Natural killer cell treated with Interleukin-12 subunit alpha and Interleukin-12 subunit beta and Interleukin-15 and Interleukin-18, amount 100 ng/mL, for 72 hours (primary cell): Measurements from ENCODE around the gene APOL2. TPM values are rescaled to one million over a fixed set of nuclear protein-coding genes. Genes with fewer than 3 reads are reported as not detected.
A peak's percentile ranks its signal among the peaks of the same experiment; 100 is the strongest.
"Not testable (repeated sequence)": the region's sequence is repeated elsewhere in the genome, so short reads cannot be mapped to it uniquely, and the experiment has no call there.

Source experiments
- ATAC-seq, 2 donors: fragments of 150-1000 bp; cut with Tn5 transposase in 1 of 2; sonication (Bioruptor Pico), chemical (Tn5 transposase) in 1 of 2; 2 replicates each; pipeline ENCODE4 v1.10.0; 2021
- DNase-seq: peaks from one replicate; pipeline ENCODE4 v3.0.0; 2022; ENCODE audit warnings: low spot score
- H3K27ac Mint-ChIP-seq, 2 donors: 1 replicate in 1 of 2; 2 replicates in 1 of 2; pipeline ENCODE4 v1.8.0; 2022; ENCODE audit warnings: mixed read lengths in 2 of 2, mild to moderate bottlenecking in 1 of 2, moderate library complexity in 1 of 2
- H3K27me3 Mint-ChIP-seq, 2 donors: 1 replicate in 1 of 2; 2 replicates in 1 of 2; pipeline ENCODE4 v1.8.0; 2022; ENCODE audit warnings: mixed read lengths in 2 of 2
- H3K36me3 Mint-ChIP-seq: one replicate; pipeline ENCODE4 v1.8.0; 2022; ENCODE audit warnings: mixed read lengths
- H3K4me1 Mint-ChIP-seq, 2 donors: 1 replicate in 1 of 2; 2 replicates in 1 of 2; pipeline ENCODE4 v1.8.0; 2022; ENCODE audit warnings: low read depth in 2 of 2, mixed read lengths in 2 of 2, mild to moderate bottlenecking in 1 of 2
- H3K4me3 Mint-ChIP-seq: one replicate; pipeline ENCODE4 v1.8.0; 2022; ENCODE audit warnings: mixed read lengths
- H3K9me3 Mint-ChIP-seq: 2 replicates; pipeline ENCODE4 v1.8.0; 2022; ENCODE audit warnings: mixed read lengths
- total RNA-seq, 2 donors: library from RNA; stranded (reverse); gene quantifications; one replicate each; pipeline ENCODE4 v1.2.3, GENCODE V29; 2022

Gene APOL2
- total RNA-seq, 2 donors from 2014 or later, result 92.1 to 231 TPM

DNA sequence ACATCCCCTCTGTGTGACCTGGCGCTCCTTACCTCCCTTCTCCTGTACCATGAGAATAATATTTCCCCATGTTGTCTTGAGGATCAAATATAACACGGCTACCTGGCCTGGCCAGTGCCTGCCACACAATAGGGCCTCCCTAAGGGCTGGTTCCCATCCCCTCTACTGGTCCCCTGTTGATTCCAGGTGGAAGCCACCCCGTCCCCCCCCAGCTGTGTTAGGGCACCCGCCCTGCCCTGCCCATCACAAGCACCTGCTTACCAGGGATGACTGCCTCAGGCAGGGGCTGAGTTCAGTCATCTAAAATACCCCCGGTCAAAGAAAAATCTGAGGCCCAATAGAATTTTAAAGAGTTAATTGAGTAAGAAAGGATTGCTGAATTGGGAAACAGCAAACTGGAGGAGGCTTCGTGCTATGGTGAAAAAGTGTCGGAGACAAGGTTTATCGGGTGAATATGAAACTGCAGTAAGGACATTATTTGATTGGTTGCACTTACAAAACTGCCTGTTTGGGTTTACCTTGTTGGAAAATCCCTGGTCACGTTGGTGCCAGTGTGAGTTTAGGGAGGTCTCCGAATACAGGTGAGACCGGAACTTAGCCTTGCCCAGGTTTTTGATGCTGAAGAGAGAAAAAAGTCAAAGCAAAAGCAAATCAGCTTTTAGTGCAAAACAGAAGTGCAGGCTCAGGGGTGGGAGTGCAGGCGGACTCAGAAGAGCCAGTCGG is 18.8 kb upstream of the APOL2 start:
- ATAC-seq, result no peak
- H3K9me3 Mint-ChIP-seq, result no peaks in the 10 kb centered on the region
- peak overlapping the region; percentile 77 for H3K4me3 Mint-ChIP-seq
- peak overlapping the region; percentile 84 to 91 for H3K27ac Mint-ChIP-seq
- peaks cover 53 to 55% of the 10 kb centered on the region in 2 donors for H3K4me1 Mint-ChIP-seq
- H3K27me3 Mint-ChIP-seq, result no peaks in the 10 kb centered on the region
- H3K36me3 Mint-ChIP-seq, result peaks cover 13% of the 10 kb centered on the region
- DNase-seq, result no peak

DNA sequence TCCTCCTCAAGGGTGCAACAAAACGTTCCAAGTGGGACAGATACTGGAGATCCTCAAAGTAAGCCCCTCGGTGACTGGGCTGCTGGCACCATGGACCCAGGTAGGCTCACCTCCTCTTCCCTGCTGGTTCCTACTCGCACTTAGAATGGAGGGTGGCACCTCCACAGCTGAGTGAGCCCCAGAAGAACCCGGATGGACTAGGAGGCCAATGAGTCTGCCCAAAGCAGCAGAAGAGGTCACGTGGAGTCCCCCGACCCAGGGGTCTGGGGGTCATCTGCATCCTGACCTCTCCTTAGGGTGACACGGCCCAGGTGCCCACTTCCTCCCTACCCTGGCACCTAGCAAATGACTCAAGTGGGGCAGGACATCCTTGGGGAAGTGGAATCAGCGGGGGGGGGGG is 18.0 kb upstream of the APOL2 start:
- Mint-ChIP-seq H3K9me3 (no peaks in the 10 kb centered on the region), H3K4me3 (no peak overlapping the region), H3K27me3 (no peaks in the 10 kb centered on the region), H3K27ac (peak overlapping the region; percentile 66 to 99), H3K36me3 (peaks cover 8% of the 10 kb centered on the region), H3K4me1 (peaks cover 58 to 61% of the 10 kb centered on the region in 2 donors)
- ATAC-seq (no peak), DNase-seq (no peak)

DNA sequence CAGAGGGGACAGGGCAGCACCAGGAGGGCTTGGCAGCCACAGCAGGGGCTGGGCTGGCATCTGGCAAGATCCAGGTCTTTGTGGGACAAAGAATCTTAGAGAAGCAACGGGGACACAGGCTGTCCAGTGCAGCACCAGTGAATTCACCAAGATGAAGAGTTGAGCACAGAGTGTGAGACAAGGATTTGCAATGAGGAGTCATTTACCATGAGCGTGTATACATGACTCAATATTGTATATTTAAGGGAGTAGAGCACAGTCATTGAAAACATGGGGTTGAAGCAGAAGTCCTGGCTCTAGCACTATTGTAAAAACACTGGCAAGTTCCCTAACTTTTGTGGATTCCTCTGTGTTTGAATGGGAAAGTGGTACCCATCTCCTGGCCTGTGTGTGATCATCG is 17.2 kb upstream of the APOL2 start:
- H3K36me3 Mint-ChIP-seq, result peaks cover 8% of the 10 kb centered on the region
- H3K27ac Mint-ChIP-seq, result peak overlapping the region; percentile 66 to 99
- peaks cover 62 to 68% of the 10 kb centered on the region in 2 donors for H3K4me1 Mint-ChIP-seq
- DNase-seq, result no peak
- ATAC-seq, result no peak
- H3K27me3 Mint-ChIP-seq, result no peaks in the 10 kb centered on the region
- no peaks in the 10 kb centered on the region for H3K9me3 Mint-ChIP-seq
- peak overlapping the region; percentile 54 for H3K4me3 Mint-ChIP-seq

DNA sequence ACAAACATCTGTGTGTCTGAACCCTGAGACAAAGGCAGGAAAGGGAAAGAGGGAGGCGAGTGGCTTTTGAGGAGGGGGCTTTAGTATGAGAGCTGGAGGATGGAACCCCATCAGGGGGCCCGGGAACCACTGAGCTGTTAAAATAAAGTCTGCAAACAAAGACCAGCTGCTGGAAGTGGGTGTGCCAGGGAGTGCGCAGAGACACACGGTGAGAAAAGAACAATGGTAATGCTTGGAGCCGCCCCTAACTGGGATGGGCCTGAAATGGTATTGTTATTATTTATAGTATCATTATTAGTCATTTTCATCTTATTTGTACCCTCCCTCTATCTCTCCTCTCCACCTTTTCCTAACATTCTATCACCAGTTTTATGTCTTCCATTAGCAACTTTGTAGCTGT is 16.2 kb upstream of the APOL2 start:
- peaks cover 64 to 69% of the 10 kb centered on the region in 2 donors for H3K4me1 Mint-ChIP-seq
- H3K27me3 Mint-ChIP-seq, H3K36me3 Mint-ChIP-seq, ATAC-seq, DNase-seq, H3K9me3 Mint-ChIP-seq: not testable (repeated sequence)
- H3K27ac Mint-ChIP-seq, result peak overlapping the region; percentile 66 to 99
- H3K4me3 Mint-ChIP-seq, result peak overlapping the region; percentile 54

DNA sequence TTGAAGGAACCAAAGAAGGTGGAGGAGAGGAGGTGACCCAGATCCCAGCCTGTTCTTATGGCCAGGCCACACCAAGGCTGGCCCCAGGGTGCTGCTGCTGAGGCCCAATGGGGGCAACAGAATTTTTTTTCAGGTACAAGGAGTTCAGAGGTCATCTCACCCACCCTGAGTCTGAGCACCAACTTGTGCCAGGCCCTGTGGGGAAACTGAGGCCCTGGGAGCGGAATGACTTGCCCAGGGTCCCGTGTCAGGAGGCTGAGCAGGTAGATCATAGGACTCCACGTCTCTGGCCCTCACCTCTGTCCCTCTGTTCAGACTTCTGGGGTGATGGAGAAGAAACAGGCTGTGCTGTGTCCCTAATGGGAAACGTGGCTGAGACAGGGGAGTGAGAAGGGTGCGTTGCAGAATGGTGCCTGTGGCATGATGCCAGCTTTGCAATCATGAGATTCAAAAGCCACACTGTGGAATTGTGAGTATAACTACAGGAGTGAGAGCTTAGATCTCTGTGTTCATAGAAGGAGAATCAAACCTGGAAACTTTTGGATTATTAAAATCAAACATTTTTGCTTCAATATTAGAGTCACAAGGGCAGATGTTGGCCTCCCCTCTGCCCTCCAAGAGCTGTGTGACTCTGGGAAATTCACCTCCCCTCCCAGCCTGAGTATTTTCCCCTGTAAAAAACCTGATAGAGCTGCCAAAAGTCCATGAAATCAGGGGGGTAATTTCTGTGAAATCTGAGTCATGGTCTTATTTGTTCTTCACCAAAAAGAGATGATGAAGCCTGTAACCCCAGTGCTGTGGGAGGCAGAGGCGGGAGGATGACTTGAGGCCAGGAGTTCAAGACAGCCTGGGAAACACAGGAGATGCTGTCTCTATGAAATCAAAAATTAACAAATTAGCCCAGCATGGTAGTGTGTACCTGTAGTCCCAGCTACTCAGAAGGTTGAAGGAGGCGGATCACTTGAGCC is 14.5 kb upstream of the APOL2 start:
- Mint-ChIP-seq H3K4me1 (peaks cover 60 to 64% of the 10 kb centered on the region in 2 donors), H3K27ac (peak overlapping the region; percentile 96 to 99), H3K9me3 (no peaks in the 10 kb centered on the region), H3K36me3 (peaks cover 12% of the 10 kb centered on the region), H3K4me3 (peak overlapping the region; percentile 93), H3K27me3 (no peaks in the 10 kb centered on the region)
- ATAC-seq (peak in 1 of 2 donors; percentile 22), DNase-seq (no peak)

DNA sequence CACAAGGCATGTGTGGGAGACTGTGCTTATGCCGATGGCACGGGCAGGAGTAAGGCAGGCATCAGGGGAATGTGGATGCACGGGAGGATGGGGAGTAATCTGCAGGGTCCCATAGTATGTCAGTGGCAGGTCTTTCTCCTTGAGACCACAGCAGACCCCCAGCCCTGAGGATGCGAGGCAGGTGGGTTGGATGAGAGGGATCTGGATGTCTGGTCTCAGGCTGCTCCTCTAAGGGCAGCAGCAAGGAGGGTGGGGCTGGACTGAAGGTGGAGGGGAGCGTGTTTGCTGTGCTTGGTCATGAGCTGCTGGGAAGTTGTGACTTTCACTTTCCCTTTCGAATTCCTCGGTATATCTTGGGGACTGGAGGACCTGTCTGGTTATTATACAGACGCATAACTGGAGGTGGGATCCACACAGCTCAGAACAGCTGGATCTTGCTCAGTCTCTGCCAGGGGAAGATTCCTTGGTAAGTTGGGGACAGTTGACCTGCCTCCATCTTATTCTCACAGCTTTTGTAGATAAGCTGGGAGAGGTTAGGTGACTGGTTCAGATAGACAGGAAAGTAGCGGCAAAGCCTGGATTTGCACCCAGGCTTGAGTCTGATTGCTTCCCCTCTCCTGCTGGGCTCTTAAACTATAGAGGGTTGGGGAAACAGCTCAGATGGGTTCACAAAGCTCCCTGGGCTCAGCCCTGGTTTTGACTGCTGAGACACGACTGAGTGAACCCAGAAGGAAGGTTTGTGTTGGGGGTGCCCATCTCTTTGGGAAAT is 13.6 kb upstream of the APOL2 start, which contains the start of gene APOL1:
Gene APOL1, plus strand, starts transcription at position 380 of the 769 bp plus-strand sequence. CDS start 1,823 bp downstream, outside the sequence.
- Mint-ChIP-seq H3K9me3 (no peaks in the 10 kb centered on the region), H3K36me3 (peaks cover 5% of the 10 kb centered on the region), H3K4me3 (peak within 1 kb of the TSS; percentile 93), H3K27me3 (no peaks in the 10 kb centered on the region), H3K27ac (peak within 1 kb of the TSS; percentile 96 to 99), H3K4me1 (peaks cover 52 to 55% of the 10 kb centered on the region in 2 donors)
- DNase-seq (peak; percentile 81), ATAC-seq (peak; percentile 90 to 92)

DNA sequence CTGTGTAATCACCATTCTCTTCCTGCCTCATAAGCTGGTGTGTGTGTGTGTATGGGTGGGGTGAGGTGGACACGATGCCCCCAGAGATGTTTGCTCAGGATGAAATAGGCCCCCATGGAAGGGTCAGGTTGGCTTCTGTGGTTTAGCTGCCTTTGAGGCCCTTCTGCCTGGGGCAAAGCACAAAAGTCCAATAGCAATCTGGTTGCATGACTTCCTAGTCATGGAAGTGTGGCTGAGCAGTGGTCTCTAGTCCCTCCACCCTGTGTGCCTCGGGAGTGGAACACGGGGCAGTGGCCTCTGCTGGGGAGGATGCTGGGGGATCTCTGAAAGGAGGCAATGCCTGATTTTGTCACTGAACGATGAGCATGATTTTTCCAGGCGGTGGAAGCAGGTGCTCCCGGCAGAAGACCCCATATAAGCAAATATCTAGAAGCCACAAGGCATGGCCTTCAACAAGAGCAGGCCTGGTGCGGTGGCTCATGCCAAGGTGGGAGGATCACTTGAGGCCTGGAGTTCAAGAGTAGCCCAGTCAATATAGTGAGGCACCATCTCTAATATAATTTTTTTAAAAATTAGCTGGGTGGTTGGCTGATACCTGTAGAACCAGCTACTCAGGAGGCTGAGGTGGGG is 12.8 kb upstream of the APOL2 start:
- Mint-ChIP-seq H3K4me3 (peak overlapping the region; percentile 93), H3K4me1 (peaks cover 48 to 52% of the 10 kb centered on the region in 2 donors), H3K27ac (peak overlapping the region; percentile 96 to 99)
- H3K36me3 Mint-ChIP-seq, H3K9me3 Mint-ChIP-seq, DNase-seq, H3K27me3 Mint-ChIP-seq, ATAC-seq: not testable (repeated sequence)

DNA sequence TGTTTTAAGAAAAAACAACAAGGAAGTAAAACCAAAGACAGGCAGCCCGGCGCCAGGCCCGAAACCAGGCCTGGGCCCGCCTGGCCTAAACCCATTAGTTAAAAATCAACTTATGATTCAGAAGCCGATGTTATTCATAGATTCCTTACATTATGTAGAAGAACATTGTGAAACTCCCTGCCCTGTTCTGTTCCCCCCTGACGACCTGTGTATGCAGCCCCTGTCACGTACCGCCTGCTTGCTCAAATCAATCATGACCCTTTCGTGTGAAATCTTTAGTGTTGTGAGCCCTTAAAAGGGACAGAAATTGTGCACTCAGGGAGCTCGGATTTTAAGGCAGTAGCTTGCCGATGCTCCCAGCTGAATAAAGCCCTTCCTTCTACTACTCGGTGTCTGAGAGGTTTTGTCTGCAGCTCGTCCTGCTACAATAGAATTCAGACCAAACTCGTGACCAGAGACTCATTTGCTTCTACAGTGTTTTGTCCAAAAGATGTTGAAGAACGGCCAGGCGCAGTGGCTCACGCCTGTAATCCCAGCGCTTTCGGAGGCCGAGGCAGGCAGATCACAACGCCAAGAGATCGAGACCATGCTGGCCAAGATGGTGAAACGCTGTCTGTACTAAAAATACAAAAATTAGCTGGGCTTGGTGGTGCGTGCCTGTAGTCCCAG is 11.1 kb upstream of the APOL2 start:
- H3K4me3 Mint-ChIP-seq, H3K27me3 Mint-ChIP-seq, H3K36me3 Mint-ChIP-seq, ATAC-seq, H3K9me3 Mint-ChIP-seq, DNase-seq: not testable (repeated sequence)
- Mint-ChIP-seq H3K27ac (peak overlapping the region in 1 of 2 donors; percentile 83), H3K4me1 (peaks cover 36% of the 10 kb centered on the region in 2 donors)

DNA sequence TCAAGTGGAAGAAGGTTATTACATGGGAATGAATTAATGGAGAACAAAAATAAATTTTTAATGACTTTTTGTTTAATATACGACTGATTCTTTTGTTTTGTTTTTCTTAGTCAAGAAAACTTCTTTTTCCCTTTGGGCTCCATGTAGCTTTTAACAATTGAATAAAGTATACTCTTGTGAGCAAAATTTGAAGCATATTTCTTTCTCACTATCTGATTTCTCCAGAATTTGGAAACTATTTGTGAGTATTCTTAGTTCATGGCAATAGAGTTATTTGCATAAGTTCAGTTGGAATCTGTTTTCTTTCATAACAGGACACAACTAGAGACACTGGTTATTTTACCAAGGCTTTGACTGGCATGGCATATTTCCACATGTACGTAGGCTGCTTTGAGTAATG is 9.8 kb upstream of the APOL2 start:
- Mint-ChIP-seq H3K36me3 (peaks cover 5% of the 10 kb centered on the region), H3K4me1 (peaks cover 26 to 31% of the 10 kb centered on the region in 2 donors), H3K27me3 (no peaks in the 10 kb centered on the region), H3K27ac (no peak overlapping the region), H3K4me3 (no peak overlapping the region), H3K9me3 (no peaks in the 10 kb centered on the region)
- DNase-seq (no peak), ATAC-seq (no peak)

DNA sequence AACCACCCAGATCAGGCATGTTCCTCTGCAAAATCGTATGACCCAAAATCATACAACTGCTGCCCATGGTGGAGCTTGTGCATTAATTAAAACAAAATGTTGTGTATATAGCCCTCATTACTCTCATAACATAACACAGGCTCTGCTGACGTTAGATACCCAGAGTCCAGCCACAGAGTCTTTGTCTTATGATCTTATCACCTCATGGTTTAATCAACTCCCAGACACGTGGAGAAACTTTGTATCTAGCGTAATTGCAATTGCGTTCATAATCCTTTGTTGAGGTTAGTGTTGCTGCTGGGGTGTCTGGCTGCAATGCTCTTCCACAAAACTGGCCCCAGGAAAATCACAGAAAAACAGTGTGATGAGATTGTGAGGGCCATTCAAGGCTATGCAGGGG is 8.6 kb upstream of the APOL2 start:
- Mint-ChIP-seq H3K36me3 (peaks cover 5% of the 10 kb centered on the region), H3K9me3 (no peaks in the 10 kb centered on the region), H3K27ac (no peak overlapping the region), H3K4me3 (no peak overlapping the region), H3K27me3 (no peaks in the 10 kb centered on the region), H3K4me1 (peaks cover 14 to 23% of the 10 kb centered on the region in 2 donors)
- no peak for ATAC-seq
- no peak for DNase-seq

DNA sequence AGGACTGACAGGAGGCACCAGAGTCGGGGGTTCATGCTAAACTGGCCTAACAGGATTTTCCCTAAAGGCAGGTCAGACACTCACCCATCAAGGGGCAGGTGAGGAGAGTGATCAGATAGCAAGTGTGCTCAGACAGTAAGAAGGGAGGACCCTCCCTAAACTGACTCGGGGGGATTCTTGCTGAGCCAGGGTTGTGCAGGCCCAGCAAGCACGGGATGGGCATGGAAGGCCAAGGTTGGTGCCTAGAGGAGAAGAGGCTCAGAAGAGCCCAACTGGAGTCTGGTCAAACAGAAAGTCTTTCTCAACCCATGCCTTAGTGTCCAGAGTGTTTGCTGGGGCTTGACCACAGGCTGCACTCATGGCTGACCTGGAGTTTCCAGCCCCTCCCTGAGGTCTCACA is 7.4 kb upstream of the APOL2 start:
- no peak overlapping the region for H3K4me3 Mint-ChIP-seq
- peak in 1 of 2 donors; percentile 36 for ATAC-seq
- peaks cover 3% of the 10 kb centered on the region for H3K9me3 Mint-ChIP-seq
- H3K4me1 Mint-ChIP-seq, result peaks cover 4 to 13% of the 10 kb centered on the region in 2 donors
- peaks cover 5% of the 10 kb centered on the region for H3K36me3 Mint-ChIP-seq
- DNase-seq, result no peak
- H3K27me3 Mint-ChIP-seq, result no peaks in the 10 kb centered on the region
- peak overlapping the region in 1 of 2 donors; percentile 64 for H3K27ac Mint-ChIP-seq

DNA sequence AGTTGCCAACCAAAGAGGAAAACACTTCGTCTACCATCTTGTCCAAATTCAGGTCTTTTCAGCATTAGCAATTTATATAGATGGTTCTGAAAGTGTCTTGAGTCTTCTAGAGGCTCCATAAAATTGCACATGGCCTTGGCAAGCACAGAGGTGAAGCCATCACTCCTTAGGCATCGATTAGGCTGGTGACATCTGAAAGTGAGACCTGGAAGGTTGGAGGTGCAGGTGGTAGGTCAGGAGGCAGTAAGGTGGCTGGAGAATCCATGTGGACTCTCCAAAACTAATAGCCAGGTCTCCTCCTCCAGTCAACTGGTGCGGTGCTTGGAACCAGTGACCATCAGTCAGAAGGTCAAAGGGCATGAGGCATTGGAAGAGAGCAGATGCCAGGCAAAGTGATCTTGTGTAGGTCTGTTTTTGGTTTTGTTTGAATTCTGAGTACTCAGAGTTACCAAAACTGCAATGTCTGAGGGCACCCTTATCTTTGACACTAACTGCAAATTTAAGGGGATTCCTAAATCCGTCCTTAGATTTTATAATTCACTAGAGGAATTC is 6.6 kb upstream of the APOL2 start:
- H3K27me3 Mint-ChIP-seq, result no peaks in the 10 kb centered on the region
- no peak overlapping the region for H3K4me3 Mint-ChIP-seq
- peaks cover 5% of the 10 kb centered on the region for H3K36me3 Mint-ChIP-seq
- H3K9me3 Mint-ChIP-seq, result peaks cover 3% of the 10 kb centered on the region
- H3K4me1 Mint-ChIP-seq, result peaks cover 0 to 12% of the 10 kb centered on the region in 2 donors
- no peak for ATAC-seq
- no peak for DNase-seq
- peak overlapping the region in 1 of 2 donors; percentile 64 for H3K27ac Mint-ChIP-seq
